ENCODE measurements around the gene CCDC192.
"Not testable (repeated sequence)": the region's sequence is repeated elsewhere in the genome, so short reads cannot be mapped to it uniquely, and the experiment has no call there.

CCDC192 gene

GRCh38 chr5:127813633-127814587, 110.7 kb downstream of the CCDC192 start:
- no peak for DNase-seq

GRCh38 chr5:127814588-127814973, 111.4 kb downstream of the CCDC192 start:
- no peak for DNase-seq

GRCh38 chr5:127820910-127821553, 117.8 kb downstream of the CCDC192 start:
- DNase-seq, result no peak

- DNase-seq, result no peak
These were observed 118.7 kb downstream of the CCDC192 start for GRCh38 chr5:127821896-127822295.

- no peak for DNase-seq
These were observed 120.9 kb downstream of the CCDC192 start for GRCh38 chr5:127824126-127824525.

GRCh38 chr5:127826011-127826410, 122.8 kb downstream of the CCDC192 start:
- DNase-seq, result no peak

- DNase-seq, result no peak
These were observed 124.3 kb downstream of the CCDC192 start for GRCh38 chr5:127827451-127827850.

- no peak for DNase-seq
These were observed 127.0 kb downstream of the CCDC192 start for GRCh38 chr5:127830157-127830556.

GRCh38 chr5:127830829-127831598, 127.8 kb downstream of the CCDC192 start:
- no peak for DNase-seq

GRCh38 chr5:127832067-127832466, 128.9 kb downstream of the CCDC192 start:
- DNase-seq, result no peak

- no peak for DNase-seq
These were observed 130.9 kb downstream of the CCDC192 start for GRCh38 chr5:127834094-127834531.

- DNase-seq, result no peak
These were observed 131.4 kb downstream of the CCDC192 start for GRCh38 chr5:127834554-127834953.

- DNase-seq, result no peak
These were observed 135.5 kb downstream of the CCDC192 start for GRCh38 chr5:127838661-127839060.

GRCh38 chr5:127839072-127839471, 135.9 kb downstream of the CCDC192 start:
- no peak for DNase-seq

GRCh38 chr5:127839496-127840197, 136.5 kb downstream of the CCDC192 start:
- no peak for DNase-seq

GRCh38 chr5:127840198-127840524, 137.0 kb downstream of the CCDC192 start:
- no peak for DNase-seq

- DNase-seq, result no peak
These were observed 137.6 kb downstream of the CCDC192 start for GRCh38 chr5:127840809-127841208.

GRCh38 chr5:127844581-127845021, 141.4 kb downstream of the CCDC192 start:
- no peak for DNase-seq

GRCh38 chr5:127846884-127847283, 143.7 kb downstream of the CCDC192 start:
- no peak for DNase-seq

GRCh38 chr5:127847641-127848040, 144.4 kb downstream of the CCDC192 start:
- not testable (repeated sequence) for DNase-seq

GRCh38 chr5:127848098-127848497, 144.9 kb downstream of the CCDC192 start:
- no peak for DNase-seq

GRCh38 chr5:127849408-127849807, 146.2 kb downstream of the CCDC192 start:
- no peak for DNase-seq

GRCh38 chr5:127849891-127850290, 146.7 kb downstream of the CCDC192 start:
- no peak for DNase-seq
